ENCODE results near the gene CPZ. TPM values are rescaled to one million over a fixed set of nuclear protein-coding genes. Genes with fewer than 3 reads are reported as not detected.
"Not testable (repeated sequence)": the region's sequence is repeated elsewhere in the genome, so short reads cannot be mapped to it uniquely, and the experiment has no call there.

CPZ gene
- total and polyA plus RNA-seq, 2 donors (not counting 1 experiment from before 2014, with no cell fraction given), result not detected

DNA sequence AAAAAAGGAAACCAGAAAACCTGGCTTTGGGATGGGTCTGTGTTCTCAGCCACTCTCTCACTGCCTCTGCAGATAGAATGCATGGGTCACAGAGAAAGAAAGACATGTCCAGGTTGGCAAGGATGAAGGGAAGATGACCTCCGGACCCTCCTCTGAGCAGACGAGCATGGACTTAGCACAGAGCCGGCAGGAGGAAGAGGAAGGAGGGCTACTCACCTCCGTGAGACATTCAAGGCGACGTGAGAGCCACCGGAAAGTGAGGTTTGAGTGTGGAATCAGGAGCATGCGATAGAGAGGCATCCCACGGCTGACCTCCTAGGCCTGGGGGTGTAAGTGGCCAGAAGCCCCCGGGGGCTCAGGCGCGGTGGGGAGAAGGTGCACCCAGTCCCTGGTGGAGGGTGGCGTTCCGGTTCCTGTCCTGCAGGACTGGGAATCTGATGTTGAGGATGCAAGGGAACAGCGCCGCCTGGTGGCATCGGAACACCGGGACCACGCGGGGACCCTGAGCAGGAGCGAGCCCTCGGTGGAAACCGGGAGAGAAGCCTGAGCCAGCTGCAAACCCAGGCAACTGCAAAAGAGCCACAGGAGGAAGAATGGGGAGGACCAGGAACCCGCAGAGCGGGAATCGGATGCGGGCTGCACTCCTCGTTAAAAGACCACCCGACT is 37.8 kb downstream of the CPZ start:
- H3K9me3 Mint-ChIP-seq (ENCODE audit: insufficient read depth); H3K4me1 ChIP-seq (ENCODE audit: control insufficient read depth in 2 of 2, insufficient read depth in 2 of 2, low read length in 2 of 2); H3K9me3 ChIP-seq (ENCODE audit: control extremely low read depth in 1 of 3, control insufficient read depth in 2 of 3, insufficient read depth in 1 of 3, low read length in 2 of 3); H3K27ac Mint-ChIP-seq; H3K27me3 ChIP-seq (replicated peaks in 1 of 4; ENCODE audit: control extremely low read depth in 1 of 4, control insufficient read depth in 3 of 4, insufficient read depth in 4 of 4, low read length in 3 of 4); H3K4me3 ChIP-seq (ENCODE audit: control extremely low read depth in 1 of 5, extremely low read depth in 1 of 5, insufficient read depth in 1 of 5, low read depth in 2 of 5, low read length in 4 of 5); H2AFZ ChIP-seq (ENCODE audit: insufficient read depth, low read depth, low read length, poor library complexity, severe bottlenecking); H3K27me3 Mint-ChIP-seq; H3K9ac ChIP-seq (ENCODE audit: low read length); POLR2A ChIA-PET; H3K4me3 Mint-ChIP-seq; DNase-seq; ATAC-seq (ENCODE audit: low read depth); H3K27ac ChIP-seq (ENCODE audit: low read length in 2 of 2); CTCF ChIA-PET; intact Hi-C loops (cut with micrococcal nuclease); H3K4me1 Mint-ChIP-seq; H4K20me1 ChIP-seq (ENCODE audit: control insufficient read depth, insufficient read depth, low read length, poor library complexity, severe bottlenecking); H3K79me2 ChIP-seq (ENCODE audit: control insufficient read depth, insufficient read depth, low read length); H3K4me2 ChIP-seq (replicated peaks; ENCODE audit: low read depth, low read length, poor library complexity, severe bottlenecking); H3K36me3 ChIP-seq (replicated peaks in 1 of 2; ENCODE audit: control extremely low read depth in 1 of 2, control insufficient read depth in 1 of 2, extremely low read depth in 1 of 2, insufficient read depth in 2 of 2, low read length in 1 of 2): not testable (repeated sequence)
- WGBS (ENCODE audit: insufficient coverage), result no CpG with 5 or more reads among the region's 29 CpGs

DNA sequence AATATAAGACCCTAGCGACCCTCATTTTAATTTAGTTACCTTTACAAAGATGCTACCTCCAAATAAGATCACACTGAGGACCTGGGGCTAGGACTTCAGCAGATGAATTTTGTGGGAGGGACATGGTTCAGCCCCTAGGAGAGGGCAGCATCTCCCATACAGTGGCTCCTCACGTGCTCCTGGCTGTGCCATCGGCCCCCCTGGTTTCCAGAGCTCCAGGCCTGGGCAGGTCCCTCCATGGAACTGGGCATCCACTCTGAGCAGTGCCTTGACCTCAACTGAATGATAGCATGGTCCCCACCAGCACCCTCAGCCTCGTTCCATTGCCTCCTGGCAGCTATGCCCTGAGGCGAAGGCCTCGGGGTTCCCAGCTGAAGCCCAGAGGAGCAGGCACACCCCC is 39.3 kb downstream of the CPZ start:
- H3K9ac ChIP-seq (ENCODE audit: low read length); H3K79me2 ChIP-seq (ENCODE audit: control insufficient read depth, insufficient read depth, low read length); intact Hi-C loops (cut with micrococcal nuclease); H3K4me1 ChIP-seq (ENCODE audit: control insufficient read depth in 2 of 2, insufficient read depth in 2 of 2, low read length in 2 of 2); H3K9me3 ChIP-seq (ENCODE audit: control extremely low read depth in 1 of 3, control insufficient read depth in 2 of 3, insufficient read depth in 1 of 3, low read length in 2 of 3); H3K27me3 ChIP-seq (replicated peaks in 1 of 4; ENCODE audit: control extremely low read depth in 1 of 4, control insufficient read depth in 3 of 4, insufficient read depth in 4 of 4, low read length in 3 of 4); H3K4me1 Mint-ChIP-seq; H3K36me3 ChIP-seq (replicated peaks in 1 of 2; ENCODE audit: control extremely low read depth in 1 of 2, control insufficient read depth in 1 of 2, extremely low read depth in 1 of 2, insufficient read depth in 2 of 2, low read length in 1 of 2); CTCF ChIA-PET; H3K27me3 Mint-ChIP-seq; H4K20me1 ChIP-seq (ENCODE audit: control insufficient read depth, insufficient read depth, low read length, poor library complexity, severe bottlenecking); H3K4me3 Mint-ChIP-seq; H3K4me3 ChIP-seq (ENCODE audit: control extremely low read depth in 1 of 5, extremely low read depth in 1 of 5, insufficient read depth in 1 of 5, low read depth in 2 of 5, low read length in 4 of 5); H3K27ac ChIP-seq (ENCODE audit: low read length in 2 of 2); POLR2A ChIA-PET; ATAC-seq (ENCODE audit: low read depth); H3K9me3 Mint-ChIP-seq (ENCODE audit: insufficient read depth); H2AFZ ChIP-seq (ENCODE audit: insufficient read depth, low read depth, low read length, poor library complexity, severe bottlenecking); H3K4me2 ChIP-seq (replicated peaks; ENCODE audit: low read depth, low read length, poor library complexity, severe bottlenecking); H3K27ac Mint-ChIP-seq; DNase-seq: not testable (repeated sequence)
- no CpG with 5 or more reads among the region's 6 CpGs for WGBS (ENCODE audit: insufficient coverage)

DNA sequence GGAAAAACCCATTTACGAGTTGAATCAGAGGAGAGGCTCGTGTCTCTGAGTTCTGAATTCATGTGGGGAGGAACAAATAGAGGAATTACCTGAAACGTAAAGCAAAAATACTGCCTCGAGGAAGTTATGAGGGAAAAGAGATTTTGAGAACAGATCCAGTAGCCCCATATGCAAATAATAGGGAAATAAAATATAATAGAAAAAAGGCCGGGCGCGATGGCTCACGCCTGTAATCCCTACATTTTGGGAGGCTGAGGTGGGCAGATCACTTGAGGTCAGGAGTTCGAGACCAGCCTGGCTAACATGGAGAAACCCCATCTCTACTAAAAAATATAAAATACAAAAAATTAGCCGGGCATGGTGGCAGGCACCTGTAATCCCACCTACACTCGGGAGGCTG is 42.2 kb downstream of the CPZ start:
- H3K4me3 Mint-ChIP-seq; CTCF ChIA-PET; H3K27me3 ChIP-seq (replicated peaks in 1 of 4; ENCODE audit: control extremely low read depth in 1 of 4, control insufficient read depth in 3 of 4, insufficient read depth in 4 of 4, low read length in 3 of 4); intact Hi-C loops (cut with micrococcal nuclease); H4K20me1 ChIP-seq (ENCODE audit: control insufficient read depth, insufficient read depth, low read length, poor library complexity, severe bottlenecking); H3K79me2 ChIP-seq (ENCODE audit: control insufficient read depth, insufficient read depth, low read length); H3K36me3 ChIP-seq (replicated peaks in 1 of 2; ENCODE audit: control extremely low read depth in 1 of 2, control insufficient read depth in 1 of 2, extremely low read depth in 1 of 2, insufficient read depth in 2 of 2, low read length in 1 of 2); H3K4me3 ChIP-seq (ENCODE audit: control extremely low read depth in 1 of 5, extremely low read depth in 1 of 5, insufficient read depth in 1 of 5, low read depth in 2 of 5, low read length in 4 of 5); H3K9me3 ChIP-seq (ENCODE audit: control extremely low read depth in 1 of 3, control insufficient read depth in 2 of 3, insufficient read depth in 1 of 3, low read length in 2 of 3); H3K4me1 Mint-ChIP-seq; H3K4me1 ChIP-seq (ENCODE audit: control insufficient read depth in 2 of 2, insufficient read depth in 2 of 2, low read length in 2 of 2); H3K9me3 Mint-ChIP-seq (ENCODE audit: insufficient read depth); ATAC-seq (ENCODE audit: low read depth); H3K27ac ChIP-seq (ENCODE audit: low read length in 2 of 2); POLR2A ChIA-PET; H3K27me3 Mint-ChIP-seq; H3K9ac ChIP-seq (ENCODE audit: low read length); DNase-seq; H3K27ac Mint-ChIP-seq; H2AFZ ChIP-seq (ENCODE audit: insufficient read depth, low read depth, low read length, poor library complexity, severe bottlenecking); H3K4me2 ChIP-seq (replicated peaks; ENCODE audit: low read depth, low read length, poor library complexity, severe bottlenecking): not testable (repeated sequence)
- WGBS (ENCODE audit: insufficient coverage), result no CpG with 5 or more reads among the region's 11 CpGs

DNA sequence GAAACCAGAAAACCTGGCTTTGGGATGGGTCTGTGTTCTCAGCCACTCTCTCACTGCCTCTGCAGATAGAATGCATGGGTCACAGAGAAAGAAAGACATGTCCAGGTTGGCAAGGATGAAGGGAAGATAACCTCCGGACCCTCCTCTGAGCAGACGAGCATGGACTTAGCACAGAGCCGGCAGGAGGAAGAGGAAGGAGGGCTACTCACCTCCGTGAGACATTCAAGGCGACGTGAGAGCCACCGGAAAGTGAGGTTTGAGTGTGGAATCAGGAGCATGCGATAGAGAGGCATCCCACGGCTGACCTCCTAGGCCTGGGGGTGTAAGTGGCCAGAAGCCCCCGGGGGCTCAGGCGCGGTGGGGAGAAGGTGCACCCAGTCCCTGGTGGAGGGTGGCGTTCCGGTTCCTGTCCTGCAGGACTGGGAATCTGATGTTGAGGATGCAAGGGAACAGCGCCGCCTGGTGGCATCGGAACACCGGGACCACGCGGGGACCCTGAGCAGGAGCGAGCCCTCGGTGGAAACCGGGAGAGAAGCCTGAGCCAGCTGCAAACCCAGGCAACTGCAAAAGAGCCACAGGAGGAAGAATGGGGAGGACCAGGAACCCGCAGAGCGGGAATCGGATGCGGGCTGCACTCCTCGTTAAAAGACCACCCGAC is 43.5 kb downstream of the CPZ start:
- ATAC-seq (ENCODE audit: low read depth); H4K20me1 ChIP-seq (ENCODE audit: control insufficient read depth, insufficient read depth, low read length, poor library complexity, severe bottlenecking); H3K27ac ChIP-seq (ENCODE audit: low read length in 2 of 2); H3K27ac Mint-ChIP-seq; POLR2A ChIA-PET; CTCF ChIA-PET; H3K4me1 ChIP-seq (ENCODE audit: control insufficient read depth in 2 of 2, insufficient read depth in 2 of 2, low read length in 2 of 2); H2AFZ ChIP-seq (ENCODE audit: insufficient read depth, low read depth, low read length, poor library complexity, severe bottlenecking); H3K79me2 ChIP-seq (ENCODE audit: control insufficient read depth, insufficient read depth, low read length); DNase-seq; H3K4me2 ChIP-seq (replicated peaks; ENCODE audit: low read depth, low read length, poor library complexity, severe bottlenecking); H3K4me1 Mint-ChIP-seq; H3K4me3 ChIP-seq (ENCODE audit: control extremely low read depth in 1 of 5, extremely low read depth in 1 of 5, insufficient read depth in 1 of 5, low read depth in 2 of 5, low read length in 4 of 5); H3K36me3 ChIP-seq (replicated peaks in 1 of 2; ENCODE audit: control extremely low read depth in 1 of 2, control insufficient read depth in 1 of 2, extremely low read depth in 1 of 2, insufficient read depth in 2 of 2, low read length in 1 of 2); H3K9me3 ChIP-seq (ENCODE audit: control extremely low read depth in 1 of 3, control insufficient read depth in 2 of 3, insufficient read depth in 1 of 3, low read length in 2 of 3); H3K4me3 Mint-ChIP-seq; H3K27me3 ChIP-seq (replicated peaks in 1 of 4; ENCODE audit: control extremely low read depth in 1 of 4, control insufficient read depth in 3 of 4, insufficient read depth in 4 of 4, low read length in 3 of 4); H3K9me3 Mint-ChIP-seq (ENCODE audit: insufficient read depth); H3K9ac ChIP-seq (ENCODE audit: low read length); H3K27me3 Mint-ChIP-seq; intact Hi-C loops (cut with micrococcal nuclease): not testable (repeated sequence)
- WGBS (ENCODE audit: insufficient coverage), result no CpG with 5 or more reads among the region's 29 CpGs
